Endometrium (tissue), 2 donors: ENCODE measurements around the gene ACVR1C.

Source experiments
- FAIRE-seq: peaks from 2 replicates; lab custom pipeline; 2012; peaks lifted over from hg19 to GRCh38; lab: Jason Lieb, UNC
- donor health status: control.
- donor health status: control.

The ACVR1C gene

GRCh38 chr2:157497638-157498314 is 130.9 kb downstream of the ACVR1C start:
- FAIRE-seq = no peak

DNA sequence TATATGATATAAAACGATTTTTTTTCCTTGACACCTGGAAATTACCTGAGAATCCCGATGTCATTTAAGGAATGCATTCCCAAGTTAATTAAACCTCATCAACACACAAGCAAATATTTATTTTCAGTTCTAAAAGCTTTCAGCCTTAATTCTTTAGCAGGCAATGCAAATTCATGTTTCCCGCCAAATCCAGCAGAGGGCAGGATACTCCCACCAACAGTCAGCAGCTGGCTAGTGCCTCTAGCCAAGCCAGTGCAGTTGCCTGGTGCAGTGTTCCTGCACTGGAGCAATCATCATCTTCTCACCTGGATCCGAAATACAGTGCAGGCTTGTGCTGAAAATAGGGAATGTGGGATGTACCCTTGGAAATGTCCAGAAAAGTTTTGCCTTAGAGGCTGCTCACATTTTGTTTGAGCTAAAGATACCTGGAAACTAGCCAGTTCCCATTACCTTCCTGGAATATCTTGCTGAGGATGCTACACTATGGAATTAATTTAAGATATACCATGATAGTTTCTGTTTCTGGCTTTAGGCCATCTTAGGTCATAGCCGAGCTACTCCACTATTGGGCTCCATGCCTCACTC is 136.4 kb downstream of the ACVR1C start:
- FAIRE-seq = no peak

DNA sequence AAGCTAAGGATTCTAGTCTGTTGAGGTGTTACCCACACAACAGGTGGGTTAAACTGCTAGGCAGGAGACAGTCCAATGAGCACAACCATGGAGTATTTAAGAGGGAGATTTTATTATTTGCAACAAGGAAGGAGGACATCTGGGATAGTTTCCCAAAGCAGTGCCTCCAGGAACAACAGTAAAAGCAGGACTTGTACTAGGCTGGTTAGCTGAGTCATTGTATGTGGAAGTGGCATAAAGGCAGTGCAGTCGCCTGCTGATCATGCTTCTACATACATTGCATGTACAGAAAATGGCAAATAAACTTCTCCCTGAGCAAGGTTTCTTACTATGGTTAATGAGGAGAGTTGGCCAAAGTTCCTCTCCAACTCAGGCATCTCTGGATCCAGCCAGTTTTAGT is 138.7 kb downstream of the ACVR1C start:
- no peak for FAIRE-seq

- no peak for FAIRE-seq
Measured at GRCh38 chr2:157488877-157489276, 139.8 kb downstream of the ACVR1C start.

- FAIRE-seq = no peak
Measured at GRCh38 chr2:157487747-157488146, 140.9 kb downstream of the ACVR1C start.

DNA sequence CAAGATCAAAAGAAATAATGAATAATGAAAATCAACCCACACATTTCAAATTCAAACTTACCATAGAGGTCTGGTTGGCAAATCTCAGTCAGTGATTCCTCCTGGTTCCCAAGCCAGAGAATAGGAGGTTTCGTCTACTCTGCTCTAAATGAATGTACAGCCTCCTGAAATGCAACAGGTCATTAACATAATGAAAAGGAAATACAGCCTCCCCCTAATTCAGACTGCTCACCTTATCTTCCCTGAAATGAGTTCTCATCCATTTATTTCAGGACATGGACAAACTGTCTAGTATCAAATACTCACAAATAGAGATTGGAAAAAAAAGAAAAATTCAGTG is 141.4 kb downstream of the ACVR1C start:
- no peak for FAIRE-seq

DNA sequence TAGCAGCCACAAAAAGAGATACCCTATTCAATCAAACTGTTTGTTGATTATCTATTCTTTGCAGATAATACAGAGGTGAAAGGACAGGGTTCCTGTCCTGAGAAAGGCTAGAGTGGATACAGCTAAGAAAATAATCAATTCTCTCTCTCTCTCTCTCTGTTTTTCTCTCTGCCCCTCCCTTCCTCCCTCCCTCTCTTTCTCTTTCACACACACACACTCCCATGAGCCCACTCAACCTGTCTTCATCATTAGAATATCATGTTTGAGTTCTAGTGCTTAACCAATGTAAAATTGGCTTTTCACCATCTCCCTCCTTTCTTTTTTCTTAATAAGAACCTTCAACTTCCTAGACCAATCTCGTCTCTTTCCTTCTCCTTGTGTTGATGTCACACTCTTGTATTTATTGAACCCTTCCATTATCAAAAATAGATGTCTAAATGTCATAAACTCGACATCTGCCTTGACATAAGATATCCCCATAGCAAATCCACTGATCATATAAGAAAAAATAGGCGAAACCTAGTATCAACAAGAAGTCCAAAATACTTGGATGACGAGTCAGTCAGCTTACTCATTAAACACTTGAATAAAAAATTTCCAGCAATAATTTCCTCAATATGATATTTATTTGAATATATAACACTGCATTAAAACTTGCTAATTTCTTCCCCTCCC is 141.9 kb downstream of the ACVR1C start:
- FAIRE-seq = no peak

DNA sequence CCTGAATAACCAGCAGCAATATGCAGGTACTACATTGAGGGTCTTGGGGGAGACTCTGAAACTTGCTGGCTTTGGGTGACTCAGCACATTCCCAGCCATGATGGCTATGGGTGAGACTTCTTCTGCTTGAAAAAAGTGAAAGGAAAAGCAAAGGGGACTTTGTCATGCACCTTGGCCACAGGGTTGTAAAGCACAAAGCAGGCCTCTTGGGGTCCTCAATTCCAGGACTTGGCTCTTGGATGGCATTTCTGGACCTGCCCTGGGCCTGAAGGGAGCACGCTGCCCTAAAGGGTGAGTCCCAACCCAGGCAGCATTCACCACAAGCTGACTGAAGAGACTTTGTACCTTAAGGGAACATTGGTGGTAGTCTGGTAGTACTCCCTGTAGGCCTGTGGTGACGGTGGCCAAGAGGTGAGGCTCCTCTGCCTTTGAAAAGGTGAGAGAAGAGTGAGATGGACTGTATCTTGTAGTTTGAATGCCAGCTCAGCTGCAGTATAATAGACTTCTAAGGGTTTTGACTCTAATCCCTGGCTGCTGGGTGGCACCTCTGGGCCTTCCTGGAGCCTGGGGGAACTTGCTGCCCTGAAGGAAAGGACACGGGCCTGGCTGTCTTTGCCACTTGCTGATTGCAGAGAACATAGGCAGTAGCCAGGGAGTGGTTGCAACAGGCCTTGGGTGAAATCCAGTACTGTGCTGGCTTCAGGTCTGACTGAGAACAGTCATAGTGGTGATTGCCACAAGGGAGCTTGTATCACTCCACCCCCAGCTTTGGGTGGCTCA is 148.3 kb downstream of the ACVR1C start:
- FAIRE-seq = no peak

- FAIRE-seq = no peak
Measured at GRCh38 chr2:157479081-157480027, 149.3 kb downstream of the ACVR1C start.

DNA sequence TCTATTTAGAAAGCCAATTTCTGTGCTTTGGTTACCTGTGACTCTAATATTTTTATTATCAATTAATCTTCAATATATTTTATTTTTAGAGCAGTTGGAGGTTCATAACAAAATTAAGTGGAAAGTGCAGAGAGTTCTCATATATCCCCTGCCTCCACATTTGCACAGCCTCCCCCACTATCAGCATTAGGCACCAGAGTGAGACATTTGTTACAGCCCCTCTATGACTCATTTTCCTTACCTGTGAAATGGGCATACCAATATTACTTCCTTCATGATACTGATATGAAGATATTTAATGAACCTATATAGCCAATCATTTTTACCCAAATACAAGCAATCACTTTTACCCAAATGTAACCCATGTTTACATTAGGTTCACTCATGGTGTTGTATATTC is 150.7 kb downstream of the ACVR1C start:
- no peak for FAIRE-seq

- no peak for FAIRE-seq
Measured at GRCh38 chr2:157476953-157477709, 151.5 kb downstream of the ACVR1C start.
